ENCODE results near the gene ANKRD13B.

ANKRD13B gene

GRCh38 chr17:29561554-29562517 lies 31.1 kb upstream of the ANKRD13B start:
- Histone ChIP-seq H3K27me3 (ENCODE audit: control insufficient read depth, insufficient read depth, low read length) (peaks cover 30% of the 10 kb centered on the region), H3K9me3 (ENCODE audit: control insufficient read depth, low read depth, low read length) (no peaks in the 10 kb centered on the region), H3K9ac (ENCODE audit: low read length) (no peak overlapping the region), H3K27ac (ENCODE audit: low read length) (no peak overlapping the region), H3K4me3 (ENCODE audit: low read length) (no peak overlapping the region), H3K4me1 (ENCODE audit: control insufficient read depth, low read depth, low read length) (peaks cover 6% of the 10 kb centered on the region), H3K36me3 (ENCODE audit: control insufficient read depth, low read depth, low read length) (no peaks in the 10 kb centered on the region)

DNA sequence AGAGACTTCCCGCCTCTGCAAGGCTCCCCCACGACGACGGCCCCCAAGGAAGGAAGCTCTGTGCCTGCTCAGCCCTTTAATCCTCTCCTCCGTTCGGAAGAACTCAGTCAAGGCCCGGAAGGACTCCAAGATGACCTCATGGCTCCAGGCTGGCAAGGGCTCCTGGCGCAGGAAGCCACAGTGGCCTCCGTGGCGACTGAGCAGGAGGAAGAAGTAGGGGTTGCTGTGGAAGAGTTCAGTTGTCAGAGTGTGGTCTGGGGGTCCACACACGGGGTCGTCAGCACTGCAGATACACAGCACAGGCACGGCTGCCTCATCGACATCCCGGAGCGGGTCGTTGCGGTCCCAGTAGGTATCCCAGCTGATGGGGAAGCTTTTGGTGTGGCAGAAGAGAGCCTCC lies 30.3 kb upstream of the ANKRD13B start:
- H3K9ac ChIP-seq (ENCODE audit: low read length): no peak overlapping the region
- H3K9me3 ChIP-seq (ENCODE audit: control insufficient read depth, low read depth, low read length): no peaks in the 10 kb centered on the region
- peaks cover 6% of the 10 kb centered on the region for H3K4me1 ChIP-seq (ENCODE audit: control insufficient read depth, low read depth, low read length)
- no peak overlapping the region for H3K4me3 ChIP-seq (ENCODE audit: low read length)
- peaks cover 37% of the 10 kb centered on the region for H3K27me3 ChIP-seq (ENCODE audit: control insufficient read depth, insufficient read depth, low read length)
- no peaks in the 10 kb centered on the region for H3K36me3 ChIP-seq (ENCODE audit: control insufficient read depth, low read depth, low read length)
- H3K27ac ChIP-seq (ENCODE audit: low read length): no peak overlapping the region

DNA sequence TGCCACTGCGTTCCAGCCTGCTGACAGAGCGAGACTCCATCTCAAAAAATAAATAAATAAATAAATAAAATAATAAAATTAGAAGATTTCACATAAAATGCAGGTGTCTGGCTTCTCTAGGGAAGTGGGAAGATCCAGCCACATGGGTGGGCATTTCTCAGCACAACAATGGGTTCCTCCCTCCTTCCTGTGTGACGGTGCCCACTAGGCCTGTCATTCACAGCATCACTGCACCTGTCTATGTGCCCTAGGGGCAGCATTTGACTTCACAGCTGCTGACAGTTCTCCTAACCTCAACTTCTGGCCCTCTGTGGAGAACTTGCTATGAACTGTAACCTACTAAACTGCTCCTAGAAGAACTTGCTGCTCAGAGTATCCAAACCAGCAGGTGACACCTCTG lies 29.1 kb upstream of the ANKRD13B start:
- Histone ChIP-seq H3K36me3 (ENCODE audit: control insufficient read depth, low read depth, low read length) (no peaks in the 10 kb centered on the region), H3K9ac (ENCODE audit: low read length) (no peak overlapping the region), H3K27ac (ENCODE audit: low read length) (no peak overlapping the region), H3K9me3 (ENCODE audit: control insufficient read depth, low read depth, low read length) (no peaks in the 10 kb centered on the region), H3K27me3 (ENCODE audit: control insufficient read depth, insufficient read depth, low read length) (peaks cover 44% of the 10 kb centered on the region), H3K4me1 (ENCODE audit: control insufficient read depth, low read depth, low read length) (peaks cover 6% of the 10 kb centered on the region), H3K4me3 (ENCODE audit: low read length) (no peak overlapping the region)

- H3K4me3 ChIP-seq (ENCODE audit: low read length): peak overlapping the region; percentile 44
- no peaks in the 10 kb centered on the region for H3K36me3 ChIP-seq (ENCODE audit: control insufficient read depth, low read depth, low read length)
- H3K27me3 ChIP-seq (ENCODE audit: control insufficient read depth, insufficient read depth, low read length): peaks cover 52% of the 10 kb centered on the region
- no peak overlapping the region for H3K27ac ChIP-seq (ENCODE audit: low read length)
- peaks cover 9% of the 10 kb centered on the region for H3K4me1 ChIP-seq (ENCODE audit: control insufficient read depth, low read depth, low read length)
- no peaks in the 10 kb centered on the region for H3K9me3 ChIP-seq (ENCODE audit: control insufficient read depth, low read depth, low read length)
- no peak overlapping the region for H3K9ac ChIP-seq (ENCODE audit: low read length)
Measured at GRCh38 chr17:29565643-29566472, 27.1 kb upstream of the ANKRD13B start.

GRCh38 chr17:29566473-29567303 lies 26.2 kb upstream of the ANKRD13B start, which contains the start of gene ABHD15:
Gene ABHD15, minus strand, starts transcription at chr17:29567037. Its CDS starts 71 bp downstream, at chr17:29566966.
- H3K9ac ChIP-seq (ENCODE audit: low read length): no peak within 1 kb of the TSS
- no peaks in the 10 kb centered on the region for H3K36me3 ChIP-seq (ENCODE audit: control insufficient read depth, low read depth, low read length)
- no peaks in the 10 kb centered on the region for H3K9me3 ChIP-seq (ENCODE audit: control insufficient read depth, low read depth, low read length)
- peaks cover 56% of the 10 kb centered on the region for H3K27me3 ChIP-seq (ENCODE audit: control insufficient read depth, insufficient read depth, low read length)
- H3K27ac ChIP-seq (ENCODE audit: low read length): no peak within 1 kb of the TSS
- H3K4me3 ChIP-seq (ENCODE audit: low read length): peak within 1 kb of the TSS; percentile 75
- peaks cover 9% of the 10 kb centered on the region for H3K4me1 ChIP-seq (ENCODE audit: control insufficient read depth, low read depth, low read length)

- Histone ChIP-seq H3K27me3 (ENCODE audit: control insufficient read depth, insufficient read depth, low read length) (peaks cover 61% of the 10 kb centered on the region), H3K4me1 (ENCODE audit: control insufficient read depth, low read depth, low read length) (peaks cover 9% of the 10 kb centered on the region)
Measured at GRCh38 chr17:29567304-29567553, 25.7 kb upstream of the ANKRD13B start.

DNA sequence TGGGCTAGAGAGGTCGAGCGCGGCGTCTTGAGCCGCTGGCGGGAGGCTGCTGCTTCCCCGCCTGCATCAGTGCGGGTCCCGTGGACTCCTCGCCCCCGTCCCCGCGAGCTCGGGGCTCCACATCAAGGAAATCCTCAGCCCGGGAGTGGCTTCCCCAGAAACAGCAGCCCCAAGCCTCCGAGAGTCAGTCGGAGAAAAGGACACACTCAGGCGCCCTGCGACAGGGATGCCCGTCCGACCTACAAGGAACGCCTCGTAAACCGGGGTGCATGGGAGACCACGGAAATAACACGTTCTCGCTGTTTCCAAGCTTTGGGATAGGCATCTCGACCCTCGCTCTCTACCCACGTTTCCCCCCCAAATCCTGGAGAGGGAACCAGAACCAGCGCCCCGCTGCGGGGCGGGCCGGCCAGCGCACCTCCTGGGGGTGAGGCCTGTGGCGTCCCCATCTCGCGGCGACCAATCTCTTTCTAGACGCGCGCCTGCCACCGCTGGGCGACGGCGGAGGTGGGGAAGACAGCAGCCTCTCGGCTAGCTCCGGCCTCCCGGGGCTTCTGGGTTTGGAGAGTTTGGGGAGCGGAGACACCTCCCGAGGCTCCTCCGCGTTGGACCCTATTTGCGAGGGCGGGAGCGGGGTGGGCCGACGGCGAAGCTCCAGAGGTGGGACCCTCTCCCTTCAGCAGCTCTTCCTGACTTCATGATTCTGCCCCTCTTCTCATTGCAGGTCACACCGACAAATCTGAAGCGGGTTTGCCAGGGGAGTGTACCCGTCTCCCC lies 25.2 kb upstream of the ANKRD13B start:
- H3K9me3 ChIP-seq (ENCODE audit: control insufficient read depth, low read depth, low read length): no peaks in the 10 kb centered on the region
- H3K4me3 ChIP-seq (ENCODE audit: low read length): peak overlapping the region; percentile 75
- H3K36me3 ChIP-seq (ENCODE audit: control insufficient read depth, low read depth, low read length): no peaks in the 10 kb centered on the region
- peak overlapping the region; percentile 48 for H3K9ac ChIP-seq (ENCODE audit: low read length)
- H3K27me3 ChIP-seq (ENCODE audit: control insufficient read depth, insufficient read depth, low read length): peaks cover 63% of the 10 kb centered on the region
- H3K27ac ChIP-seq (ENCODE audit: low read length): no peak overlapping the region
- H3K4me1 ChIP-seq (ENCODE audit: control insufficient read depth, low read depth, low read length): peaks cover 9% of the 10 kb centered on the region

More at GRCh38 chr17:29567304-29567553, 25.7 kb upstream of the ANKRD13B start:
- Histone ChIP-seq H3K4me3 (ENCODE audit: low read length) (peak overlapping the region; percentile 75), H3K27ac (ENCODE audit: low read length) (no peak overlapping the region), H3K9me3 (ENCODE audit: control insufficient read depth, low read depth, low read length) (no peaks in the 10 kb centered on the region), H3K36me3 (ENCODE audit: control insufficient read depth, low read depth, low read length) (no peaks in the 10 kb centered on the region), H3K9ac (ENCODE audit: low read length) (no peak overlapping the region)

- no peaks in the 10 kb centered on the region for H3K9me3 ChIP-seq (ENCODE audit: control insufficient read depth, low read depth, low read length)
- peaks cover 9% of the 10 kb centered on the region for H3K4me1 ChIP-seq (ENCODE audit: control insufficient read depth, low read depth, low read length)
- no peaks in the 10 kb centered on the region for H3K36me3 ChIP-seq (ENCODE audit: control insufficient read depth, low read depth, low read length)
- H3K9ac ChIP-seq (ENCODE audit: low read length): peak within 1 kb of the TSS; percentile 58
- H3K27me3 ChIP-seq (ENCODE audit: control insufficient read depth, insufficient read depth, low read length): peaks cover 63% of the 10 kb centered on the region
- peak within 1 kb of the TSS; percentile 78 for H3K4me3 ChIP-seq (ENCODE audit: low read length)
- H3K27ac ChIP-seq (ENCODE audit: low read length): no peak within 1 kb of the TSS
Measured at GRCh38 chr17:29568331-29569244, 24.3 kb upstream of the ANKRD13B start, which contains the start of gene TP53I13. Gene TP53I13, plus strand, starts transcription at chr17:29568701. Its CDS starts 58 bp downstream, at chr17:29568759.

GRCh38 chr17:29569245-29569950 lies 23.5 kb upstream of the ANKRD13B start:
- no peaks in the 10 kb centered on the region for H3K36me3 ChIP-seq (ENCODE audit: control insufficient read depth, low read depth, low read length)
- H3K27ac ChIP-seq (ENCODE audit: low read length): no peak overlapping the region
- peaks cover 9% of the 10 kb centered on the region for H3K4me1 ChIP-seq (ENCODE audit: control insufficient read depth, low read depth, low read length)
- no peaks in the 10 kb centered on the region for H3K9me3 ChIP-seq (ENCODE audit: control insufficient read depth, low read depth, low read length)
- peaks cover 57% of the 10 kb centered on the region for H3K27me3 ChIP-seq (ENCODE audit: control insufficient read depth, insufficient read depth, low read length)
- H3K9ac ChIP-seq (ENCODE audit: low read length): peak overlapping the region; percentile 58
- H3K4me3 ChIP-seq (ENCODE audit: low read length): peak overlapping the region; percentile 78

Measured in iPS-18a (cell line).